Mesenchymal stem cell (in vitro differentiated cells and primary cell): ENCODE measurements around the gene CRPPA.

ENCODE experiments used
- DNase-seq: peaks from one replicate; pipeline ENCODE4 v3.0.0-alpha.2; 2013
- H2AFZ ChIP-seq: one replicate; pipeline ENCODE4 v1.6.1; 2013; ENCODE audit warnings: low read depth, mild to moderate bottlenecking, control low read depth, inconsistent platforms, low read length, moderate library complexity
- H2AK5ac ChIP-seq: 2 replicates; pipeline ENCODE4 v1.6.1; 2013; ENCODE audit warnings: low read length, moderate library complexity, mild to moderate bottlenecking, inconsistent platforms; ENCODE audit not compliant: severe bottlenecking
- H2BK120ac ChIP-seq: one replicate; pipeline ENCODE4 v1.6.1; 2013; ENCODE audit warnings: low read depth, mild to moderate bottlenecking, inconsistent platforms, low read length, moderate library complexity
- H2BK12ac ChIP-seq, 2 experiments: one replicate each; pipeline ENCODE4 v1.6.1; 2013; ENCODE audit warnings: inconsistent platforms in 2 of 2, low read length in 2 of 2, mild to moderate bottlenecking in 2 of 2, moderate library complexity in 2 of 2, control low read depth in 1 of 2
- H2BK15ac ChIP-seq: one replicate; pipeline ENCODE4 v1.6.1; 2013; ENCODE audit warnings: mild to moderate bottlenecking, low read depth, inconsistent platforms; ENCODE audit not compliant: poor library complexity, severe bottlenecking
- H2BK5ac ChIP-seq: 2 replicates; pipeline ENCODE4 v1.6.1; 2013; ENCODE audit warnings: low read depth, mild to moderate bottlenecking, low read length, control low read depth, inconsistent platforms; ENCODE audit not compliant: poor library complexity, severe bottlenecking
- H3K14ac ChIP-seq, 2 experiments: one replicate each; pipeline ENCODE4 v1.6.1; 2013; ENCODE audit warnings: inconsistent platforms in 2 of 2, low read length in 2 of 2, control low read depth in 1 of 2, mild to moderate bottlenecking in 1 of 2, moderate library complexity in 1 of 2
- H3K18ac ChIP-seq, 2 experiments: one replicate each; pipeline ENCODE4 v1.6.1; 2013; ENCODE audit warnings: inconsistent platforms in 2 of 2, low read length in 2 of 2, control low read depth in 1 of 2, low read depth in 1 of 2, mild to moderate bottlenecking in 1 of 2
- H3K23ac ChIP-seq, 2 experiments: one replicate each; pipeline ENCODE4 v1.6.1; 2013; ENCODE audit warnings: inconsistent platforms in 2 of 2, low read length in 2 of 2, mild to moderate bottlenecking in 2 of 2, moderate library complexity in 2 of 2, control low read depth in 1 of 2
- H3K27ac ChIP-seq: 2 replicates; pipeline ENCODE4 v1.5.1; 2013; ENCODE audit warnings: mild to moderate bottlenecking, moderate library complexity, low read length, control low read depth, inconsistent platforms; ENCODE audit not compliant: poor library complexity, severe bottlenecking
- H3K27me3 ChIP-seq, 2 experiments: 2 replicates each; pipeline versions ENCODE4 v1.6.1 to v1.7.0; 2013; ENCODE audit warnings: low read length in 2 of 2, mild to moderate bottlenecking in 2 of 2, moderate library complexity in 2 of 2, control low read depth in 1 of 2, inconsistent platforms in 1 of 2; ENCODE audit not compliant: control insufficient read depth in 1 of 2, insufficient read depth in 1 of 2
- H3K36me3 ChIP-seq, 2 experiments: 2 replicates each; pipeline versions ENCODE4 v1.6.1 to v1.7.0; 2013; ENCODE audit warnings: low read length in 2 of 2, control low read depth in 1 of 2, inconsistent platforms in 1 of 2, low read depth in 1 of 2, mild to moderate bottlenecking in 1 of 2; ENCODE audit not compliant: insufficient read depth in 2 of 2, control insufficient read depth in 1 of 2
- H3K4ac ChIP-seq, 2 experiments: one replicate each; pipeline ENCODE4 v1.6.1; 2013; ENCODE audit warnings: inconsistent platforms in 2 of 2, low read length in 2 of 2, mild to moderate bottlenecking in 2 of 2, moderate library complexity in 2 of 2, control low read depth in 1 of 2, low read depth in 1 of 2
- H3K4me1 ChIP-seq: 2 replicates; pipeline ENCODE4 v1.6.1; 2013; ENCODE audit warnings: low read depth, low read length, control low read depth; ENCODE audit not compliant: control insufficient read depth, insufficient read depth
- H3K4me2 ChIP-seq: 2 replicates; pipeline ENCODE4 v1.6.1; 2013; ENCODE audit warnings: low read length, mild to moderate bottlenecking, inconsistent platforms; ENCODE audit not compliant: poor library complexity, severe bottlenecking
- H3K4me3 ChIP-seq, 2 experiments: 2 replicates each; pipeline versions ENCODE4 v1.5.1 to v1.7.0; 2013; ENCODE audit warnings: low read length in 2 of 2, mild to moderate bottlenecking in 2 of 2, control low read depth in 1 of 2, low read depth in 1 of 2; ENCODE audit not compliant: insufficient read depth in 1 of 2
- H3K79me1 ChIP-seq: replicated peaks from 2 replicates; pipeline ENCODE4 v1.6.1; 2013; ENCODE audit warnings: mild to moderate bottlenecking, control low read depth, low read length, inconsistent platforms; ENCODE audit not compliant: poor library complexity, severe bottlenecking
- H3K9ac ChIP-seq: 2 replicates; pipeline ENCODE4 v1.7.0; 2013; ENCODE audit warnings: mild to moderate bottlenecking, low read length, moderate library complexity
- H3K9me3 ChIP-seq: 2 replicates; pipeline ENCODE4 v1.7.0; 2013; ENCODE audit warnings: mild to moderate bottlenecking, low read length; ENCODE audit not compliant: control insufficient read depth
- H4K8ac ChIP-seq: one replicate; pipeline ENCODE4 v1.6.1; 2013; ENCODE audit warnings: inconsistent platforms, mild to moderate bottlenecking, low read length, moderate library complexity
- H4K91ac ChIP-seq: one replicate; pipeline ENCODE4 v1.6.1; 2013; ENCODE audit warnings: mild to moderate bottlenecking, low read length, inconsistent platforms
- WGBS: methylation state at CpG from one replicate; pipeline ENCODE4 v1.1.7; 2013; ENCODE audit warnings: mixed read lengths; 5-methylcytosine and 5-hydroxymethylcytosine counted together

The CRPPA gene

GRCh38 chr7:16455591-16455990 is 34.3 kb upstream of the CRPPA start:
- Histone ChIP-seq H3K4me2 (no peak overlapping the region), H2BK12ac (no peak overlapping the region), H3K23ac (no peak overlapping the region), H3K9ac (no peak overlapping the region), H3K79me1 (no peaks in the 10 kb centered on the region), H3K27me3 (no peaks in the 10 kb centered on the region), H2BK5ac (no peak overlapping the region), H3K4me1 (no peaks in the 10 kb centered on the region), H3K27ac (no peak overlapping the region), H3K9me3 (no peaks in the 10 kb centered on the region), H3K36me3 (no peaks in the 10 kb centered on the region), H2BK120ac (no peak overlapping the region), H4K8ac (no peak overlapping the region), H3K18ac (no peak overlapping the region), H3K4ac (no peak overlapping the region), H4K91ac (no peak overlapping the region), H2BK15ac (no peak overlapping the region), H2AFZ (no peak overlapping the region), H3K14ac (no peak overlapping the region), H3K4me3 (no peak overlapping the region), H2AK5ac (no peak overlapping the region)
- WGBS = no CpG with 5 or more reads among the region's 1 CpG
- DNase-seq = no peak

GRCh38 chr7:16450366-16450765 is 29.0 kb upstream of the CRPPA start:
- no peak overlapping the region for H3K14ac ChIP-seq
- no peak overlapping the region for H3K4me3 ChIP-seq
- DNase-seq = no peak
- H2AK5ac ChIP-seq = no peak overlapping the region
- no peak overlapping the region for H2BK120ac ChIP-seq
- no peak overlapping the region for H3K18ac ChIP-seq
- H3K9ac ChIP-seq = no peak overlapping the region
- no peak overlapping the region for H3K23ac ChIP-seq
- H2BK5ac ChIP-seq = no peak overlapping the region
- no peak overlapping the region for H4K91ac ChIP-seq
- no peaks in the 10 kb centered on the region for H3K27me3 ChIP-seq
- no peaks in the 10 kb centered on the region for H3K9me3 ChIP-seq
- no peak overlapping the region for H3K4me2 ChIP-seq
- no peaks in the 10 kb centered on the region for H3K79me1 ChIP-seq
- H3K27ac ChIP-seq = no peak overlapping the region
- no peak overlapping the region for H3K4ac ChIP-seq
- no peaks in the 10 kb centered on the region for H3K4me1 ChIP-seq
- no peak overlapping the region for H4K8ac ChIP-seq
- no peaks in the 10 kb centered on the region for H3K36me3 ChIP-seq
- no peak overlapping the region for H2AFZ ChIP-seq
- 100% methylated on average over 4 of the region's 6 CpGs for WGBS
- no peak overlapping the region for H2BK12ac ChIP-seq
- H2BK15ac ChIP-seq = no peak overlapping the region

- no peak for DNase-seq
Measured at GRCh38 chr7:16447876-16448275, 26.5 kb upstream of the CRPPA start.

GRCh38 chr7:16446508-16446907 is 25.2 kb upstream of the CRPPA start:
- no peaks in the 10 kb centered on the region for H3K79me1 ChIP-seq
- H3K4me2 ChIP-seq = no peak overlapping the region
- no peak overlapping the region for H3K4ac ChIP-seq
- no peak overlapping the region for H4K91ac ChIP-seq
- no peak overlapping the region for H3K23ac ChIP-seq
- DNase-seq = no peak
- H3K4me1 ChIP-seq = no peaks in the 10 kb centered on the region
- H3K9ac ChIP-seq = no peak overlapping the region
- no CpG with 5 or more reads among the region's 1 CpG for WGBS
- H3K18ac ChIP-seq = no peak overlapping the region
- H3K27ac ChIP-seq = no peak overlapping the region
- no peak overlapping the region for H3K4me3 ChIP-seq
- H2BK120ac ChIP-seq = no peak overlapping the region
- H3K27me3 ChIP-seq = no peaks in the 10 kb centered on the region
- no peak overlapping the region for H3K14ac ChIP-seq
- no peak overlapping the region for H2AFZ ChIP-seq
- H2BK5ac ChIP-seq = no peak overlapping the region
- H3K9me3 ChIP-seq = no peaks in the 10 kb centered on the region
- no peak overlapping the region for H4K8ac ChIP-seq
- H2BK12ac ChIP-seq = no peak overlapping the region
- no peak overlapping the region for H2BK15ac ChIP-seq
- H2AK5ac ChIP-seq = no peak overlapping the region
- no peaks in the 10 kb centered on the region for H3K36me3 ChIP-seq

More at GRCh38 chr7:16447876-16448275, 26.5 kb upstream of the CRPPA start:
- no CpG with 5 or more reads among the region's 1 CpG for WGBS
- no peak overlapping the region for H3K4ac ChIP-seq
- no peaks in the 10 kb centered on the region for H3K27me3 ChIP-seq
- H2BK5ac ChIP-seq = no peak overlapping the region
- H2BK12ac ChIP-seq = no peak overlapping the region
- no peak overlapping the region for H3K9ac ChIP-seq
- no peak overlapping the region for H4K91ac ChIP-seq
- no peak overlapping the region for H2BK120ac ChIP-seq
- H2AK5ac ChIP-seq = no peak overlapping the region
- H3K36me3 ChIP-seq = no peaks in the 10 kb centered on the region
- no peak overlapping the region for H3K27ac ChIP-seq
- H3K79me1 ChIP-seq = no peaks in the 10 kb centered on the region
- no peak overlapping the region for H3K23ac ChIP-seq
- no peak overlapping the region for H2AFZ ChIP-seq
- no peak overlapping the region for H3K4me2 ChIP-seq
- H3K9me3 ChIP-seq = no peaks in the 10 kb centered on the region
- no peak overlapping the region for H3K14ac ChIP-seq
- no peaks in the 10 kb centered on the region for H3K4me1 ChIP-seq
- H4K8ac ChIP-seq = no peak overlapping the region
- no peak overlapping the region for H2BK15ac ChIP-seq
- H3K4me3 ChIP-seq = no peak overlapping the region
- H3K18ac ChIP-seq = no peak overlapping the region
